GM18867 (cell line): ENCODE data around the gene EIF3A.
"Not testable (repeated sequence)": the region's sequence is repeated elsewhere in the genome, so short reads cannot be mapped to it uniquely, and the experiment has no call there.

Experiments
- ATAC-seq: cut with Tn5 transposase; IDR thresholded peaks from one replicate; pipeline ENCODE4 v1.9.1; 2021; ENCODE audit warnings: mild to moderate bottlenecking, moderate library complexity; ENCODE audit not compliant: unreplicated experiment

The EIF3A gene

DNA sequence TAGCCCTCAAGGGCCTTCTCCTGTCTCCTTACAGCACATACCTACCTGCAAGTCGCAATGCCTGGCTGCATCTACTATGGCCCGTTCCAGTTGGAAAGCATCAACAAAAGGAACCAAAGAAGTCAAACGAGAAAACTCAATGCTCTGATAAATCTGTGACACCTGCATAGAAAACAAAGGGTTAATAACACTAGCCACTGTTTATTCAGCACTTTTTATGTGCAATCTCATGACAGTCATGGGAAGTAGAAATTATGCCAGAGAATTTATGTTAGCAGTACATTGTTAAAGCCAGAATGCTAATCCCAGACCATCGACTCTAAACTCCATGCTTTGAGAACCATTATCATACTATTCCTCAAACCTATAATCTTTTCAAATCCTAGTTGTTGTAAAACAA lies 21.1 kb downstream of the EIF3A start:
- no peak for ATAC-seq

DNA sequence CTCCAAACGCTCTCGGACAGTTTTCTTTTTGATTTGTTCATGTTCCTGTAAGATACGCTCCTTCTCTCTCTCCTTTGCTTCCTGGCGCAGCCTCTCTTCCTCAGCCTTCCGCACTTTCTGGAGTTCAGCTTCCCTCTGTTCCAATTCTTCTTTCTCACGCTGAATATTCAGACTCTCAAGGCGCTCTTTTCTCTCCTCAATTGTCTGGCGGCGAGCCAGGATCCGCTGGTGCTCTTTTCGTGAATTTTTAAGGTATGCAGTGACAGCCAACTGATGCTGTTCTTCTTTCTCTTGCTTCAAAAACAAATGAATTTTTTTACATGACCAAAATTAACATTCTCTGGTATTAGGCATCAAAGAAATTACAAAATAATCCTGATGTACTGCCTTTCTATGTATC lies 22.6 kb downstream of the EIF3A start:
- ATAC-seq = no peak

DNA sequence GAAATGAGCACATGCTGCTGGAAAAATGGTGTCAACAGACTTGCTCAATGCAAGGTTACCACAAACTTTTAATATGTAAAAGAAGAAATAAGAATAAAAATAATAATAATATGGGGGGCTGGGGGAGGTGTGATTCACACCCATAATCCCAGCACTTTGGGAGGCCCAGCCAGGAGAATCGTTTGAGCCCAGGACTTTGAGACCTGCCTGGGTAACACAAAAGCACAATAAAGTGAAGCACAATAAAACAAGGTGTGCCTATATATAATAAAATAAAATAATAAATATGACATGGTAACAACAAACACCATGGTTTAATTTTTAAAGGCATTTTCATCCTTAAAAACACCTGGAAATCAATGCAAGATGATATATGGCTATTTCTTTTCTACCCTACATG lies 25.1 kb downstream of the EIF3A start:
- no peak for ATAC-seq

DNA sequence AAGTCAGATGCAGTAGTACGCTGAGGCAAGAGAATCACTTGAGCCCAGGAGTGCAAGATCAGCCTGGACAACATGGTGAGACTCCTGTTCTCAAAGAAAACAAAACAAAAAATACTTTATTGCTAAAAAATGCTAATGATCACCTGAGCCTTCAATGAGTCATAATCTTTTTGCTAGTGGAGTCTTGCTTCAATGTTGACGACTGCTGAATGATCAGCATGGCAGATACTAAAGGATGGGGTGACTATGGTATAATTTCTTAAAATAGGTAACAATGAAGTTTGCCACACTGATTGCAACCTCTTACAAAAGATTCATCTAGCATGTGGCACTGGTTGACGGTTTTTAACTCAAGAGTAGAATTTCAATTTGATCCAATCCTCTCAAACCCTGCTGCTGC lies 28.8 kb downstream of the EIF3A start:
- no peak for ATAC-seq

DNA sequence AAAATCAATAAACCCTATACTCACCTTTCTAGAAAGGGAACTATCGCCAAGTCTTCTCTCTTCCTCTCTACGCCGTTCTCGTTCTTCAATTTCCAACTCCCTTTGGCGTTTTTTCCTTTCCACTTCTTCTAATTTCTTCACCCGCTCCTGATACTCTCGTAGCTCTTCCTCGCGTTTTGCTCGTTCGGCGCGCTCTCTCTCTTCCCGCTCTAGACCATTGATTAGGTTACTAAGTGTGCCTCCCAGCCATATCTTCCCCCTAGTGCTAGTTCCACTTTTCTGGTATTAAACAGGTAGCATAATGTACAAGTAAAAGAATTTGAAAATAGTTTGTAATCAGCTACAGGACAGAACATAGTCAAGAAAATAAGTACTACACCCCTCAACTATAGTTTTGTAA lies 30.8 kb downstream of the EIF3A start:
- ATAC-seq = no peak

DNA sequence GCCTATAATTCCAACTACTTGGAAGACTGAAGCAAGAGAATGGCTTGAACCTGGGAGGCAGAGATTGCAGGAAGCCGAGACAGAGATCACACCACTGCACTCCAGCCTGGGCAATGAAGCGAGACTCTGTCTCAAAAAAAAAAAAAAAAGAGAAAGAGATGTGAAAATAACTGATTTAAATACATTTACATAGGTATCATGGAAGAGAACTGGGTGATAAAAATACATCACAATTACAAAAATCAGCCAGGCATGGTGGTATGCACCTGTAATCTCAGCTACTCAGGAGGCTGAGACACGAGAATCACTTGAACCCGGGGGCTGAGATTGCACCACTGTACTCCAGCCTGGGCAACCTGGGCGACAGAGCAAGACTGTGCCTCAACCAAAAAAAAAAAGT lies 31.3 kb downstream of the EIF3A start:
- ATAC-seq = no peak

DNA sequence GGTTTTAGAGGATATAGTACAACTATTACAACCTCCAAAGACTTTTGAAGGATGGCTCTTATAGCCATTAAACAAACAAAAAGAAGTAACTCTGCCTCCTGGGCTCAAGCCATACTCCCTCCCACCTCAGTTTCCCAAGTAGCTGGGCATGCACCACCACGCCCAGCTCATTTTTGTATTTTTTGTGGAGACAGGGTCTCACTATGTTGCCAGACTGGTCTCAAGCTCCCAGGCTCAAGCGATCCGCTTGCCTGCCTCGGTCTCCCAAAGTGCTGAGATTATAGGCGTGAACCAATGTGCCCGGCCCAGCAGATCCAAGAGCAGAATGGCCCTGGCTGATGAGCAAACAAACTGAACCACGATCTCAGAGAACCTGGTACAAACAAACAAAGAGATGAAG lies 35.1 kb downstream of the EIF3A start:
- ATAC-seq = no peak

DNA sequence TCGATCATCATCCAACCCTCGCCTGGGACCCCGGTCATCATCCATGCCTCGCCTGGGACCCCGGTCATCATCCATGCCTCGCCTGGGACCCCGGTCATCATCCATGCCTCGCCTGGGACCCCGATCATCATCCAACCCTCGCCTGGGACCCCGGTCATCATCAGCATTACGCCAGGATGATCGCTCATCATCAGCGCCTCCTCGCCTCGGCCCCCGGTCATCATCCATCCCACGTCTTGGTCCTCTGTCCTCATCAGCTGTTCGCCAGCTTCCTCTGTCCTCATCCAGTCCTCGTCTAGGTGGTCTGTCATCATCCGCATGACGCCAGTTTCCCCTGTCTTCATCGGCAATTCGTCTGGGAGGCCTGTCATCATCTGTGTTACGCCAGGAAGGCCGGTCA lies 38.4 kb downstream of the EIF3A start:
- no peak for ATAC-seq

DNA sequence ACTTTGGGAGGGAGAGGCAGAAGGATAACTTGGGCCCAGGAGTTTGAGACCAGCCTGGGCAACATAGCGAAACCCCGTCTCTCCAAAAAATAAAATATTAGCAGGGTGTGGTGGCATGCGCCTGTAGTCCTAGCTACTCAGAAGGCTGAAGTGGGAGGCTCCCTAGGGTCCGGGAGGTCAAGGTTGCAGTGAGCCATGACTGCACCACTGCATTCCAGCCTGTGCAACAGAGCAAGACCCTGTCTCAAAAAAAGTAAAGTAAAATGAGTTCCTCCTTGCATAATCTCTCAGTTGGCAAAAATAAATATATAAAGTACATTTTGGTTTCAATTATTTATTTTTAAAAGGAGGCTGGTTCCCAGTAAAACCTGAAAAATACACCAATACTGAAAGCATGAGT lies 39.3 kb downstream of the EIF3A start:
- no peak for ATAC-seq

DNA sequence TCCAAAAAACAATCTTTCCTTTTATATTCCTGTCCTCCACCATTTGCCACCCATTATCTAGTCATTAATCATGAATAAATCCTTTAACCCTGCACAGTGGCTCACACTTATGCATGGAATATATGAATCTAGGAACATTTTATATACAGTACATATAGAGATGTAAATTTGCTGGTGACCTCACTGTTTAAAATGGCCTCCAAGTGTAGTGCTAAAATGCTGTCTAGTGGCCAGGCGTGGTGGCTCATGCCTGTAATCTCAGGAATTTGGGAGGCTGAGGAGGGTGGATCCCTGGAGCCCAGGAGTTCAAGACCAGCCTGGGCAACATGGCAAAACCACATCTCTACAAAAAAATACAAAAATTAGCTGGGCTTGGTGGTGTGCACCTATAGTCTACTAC lies 41.5 kb downstream of the EIF3A start:
- no peak for ATAC-seq

DNA sequence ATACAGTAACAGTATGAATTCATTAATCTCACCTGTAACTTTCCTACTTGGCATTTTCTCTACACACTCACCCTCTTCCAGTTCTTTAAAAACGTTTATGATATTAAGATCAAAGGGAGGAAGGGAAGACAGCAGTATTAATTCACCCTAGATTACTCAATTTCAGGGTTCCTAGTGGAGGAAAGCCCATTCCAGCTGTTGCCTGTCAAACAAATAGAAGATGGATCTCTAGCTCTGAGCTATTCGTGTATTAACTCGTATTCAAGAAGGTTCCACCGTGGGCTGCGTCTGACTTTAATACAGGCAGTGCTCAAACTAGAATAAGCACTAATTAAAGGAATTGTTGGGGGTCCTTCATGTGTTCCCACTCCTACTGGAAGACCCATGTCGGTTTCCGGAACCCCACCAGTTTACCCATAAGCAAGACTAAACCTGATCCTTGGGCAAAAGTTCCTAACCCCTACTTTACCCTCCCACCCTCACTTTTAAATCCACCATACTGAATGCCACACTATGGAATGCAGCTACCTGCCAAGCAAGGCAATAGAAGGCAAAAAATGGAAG lies 49.0 kb downstream of the EIF3A start:
- ATAC-seq = no peak

DNA sequence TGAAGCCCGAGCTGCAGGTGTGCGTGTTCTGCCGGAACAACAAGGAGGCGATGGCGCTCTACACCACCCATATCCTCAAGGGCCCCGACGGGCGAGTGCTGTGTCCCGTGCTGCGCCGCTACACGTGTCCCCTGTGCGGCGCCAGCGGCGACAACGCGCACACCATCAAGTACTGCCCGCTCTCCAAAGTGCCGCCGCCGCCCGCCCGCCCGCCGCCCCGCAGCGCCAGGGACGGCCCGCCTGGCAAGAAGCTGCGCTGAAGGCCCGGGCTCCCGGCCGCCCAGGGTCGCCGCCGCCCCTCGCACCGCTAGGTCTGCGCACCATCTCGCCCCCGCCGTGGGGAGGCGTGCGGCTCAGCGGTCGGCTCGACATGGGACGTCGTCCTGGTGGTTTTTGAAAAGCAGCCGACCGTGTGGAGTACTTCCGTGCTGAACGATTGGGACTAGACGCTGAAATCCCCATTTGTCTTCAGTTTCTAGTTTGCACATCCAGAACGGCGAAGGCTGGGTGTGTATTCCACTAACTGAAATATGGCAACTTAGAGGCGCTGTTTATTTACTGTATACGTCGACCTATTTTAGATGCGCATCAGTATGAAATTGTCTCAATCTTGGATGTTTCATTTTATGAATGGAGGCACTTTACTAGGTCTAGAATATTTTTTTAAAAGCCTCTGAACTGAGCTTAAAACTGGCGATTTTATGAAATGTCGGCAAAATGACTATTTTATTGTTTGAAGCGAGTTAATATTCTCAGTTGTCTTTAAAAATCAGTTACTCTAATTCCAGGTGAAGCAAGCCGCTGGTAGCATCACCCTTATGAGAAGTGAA lies 50.0 kb downstream of the EIF3A start:
- peak; percentile 44 for ATAC-seq

DNA sequence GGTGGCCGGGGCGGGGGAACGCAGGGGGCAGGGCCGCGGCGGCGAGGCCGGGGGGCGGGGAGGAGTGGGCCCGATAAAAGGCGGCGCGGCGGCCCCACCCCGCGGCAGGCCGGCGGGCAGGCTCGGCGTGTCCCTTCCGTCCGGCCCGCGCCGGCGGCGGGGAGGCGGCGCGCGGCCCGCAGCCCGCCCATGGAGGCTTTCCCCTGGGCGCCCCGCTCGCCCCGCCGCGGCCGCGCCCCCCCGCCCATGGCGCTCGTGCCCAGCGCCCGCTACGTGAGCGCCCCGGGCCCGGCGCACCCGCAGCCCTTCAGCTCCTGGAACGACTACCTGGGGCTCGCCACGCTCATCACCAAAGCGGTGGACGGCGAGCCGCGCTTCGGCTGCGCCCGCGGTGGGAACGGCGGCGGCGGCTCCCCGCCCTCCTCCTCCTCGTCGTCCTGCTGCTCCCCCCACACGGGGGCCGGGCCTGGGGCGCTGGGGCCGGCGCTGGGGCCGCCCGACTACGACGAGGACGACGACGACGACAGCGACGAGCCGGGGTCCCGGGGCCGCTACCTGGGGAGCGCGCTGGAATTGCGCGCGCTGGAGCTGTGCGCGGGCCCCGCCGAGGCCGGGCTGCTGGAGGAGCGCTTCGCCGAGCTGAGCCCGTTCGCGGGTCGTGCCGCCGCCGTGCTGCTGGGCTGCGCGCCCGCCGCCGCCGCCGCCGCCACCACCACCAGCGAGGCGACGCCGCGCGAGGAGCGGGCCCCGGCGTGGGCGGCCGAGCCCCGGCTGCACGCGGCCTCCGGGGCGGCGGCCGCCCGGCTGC lies 50.8 kb downstream of the EIF3A start, which contains the start of gene NANOS1:
NANOS1 (plus strand) TSS at position 102 of the 808 bp plus-strand sequence; CDS start at position 190, 88 bp downstream.
- ATAC-seq = peak; percentile 18

DNA sequence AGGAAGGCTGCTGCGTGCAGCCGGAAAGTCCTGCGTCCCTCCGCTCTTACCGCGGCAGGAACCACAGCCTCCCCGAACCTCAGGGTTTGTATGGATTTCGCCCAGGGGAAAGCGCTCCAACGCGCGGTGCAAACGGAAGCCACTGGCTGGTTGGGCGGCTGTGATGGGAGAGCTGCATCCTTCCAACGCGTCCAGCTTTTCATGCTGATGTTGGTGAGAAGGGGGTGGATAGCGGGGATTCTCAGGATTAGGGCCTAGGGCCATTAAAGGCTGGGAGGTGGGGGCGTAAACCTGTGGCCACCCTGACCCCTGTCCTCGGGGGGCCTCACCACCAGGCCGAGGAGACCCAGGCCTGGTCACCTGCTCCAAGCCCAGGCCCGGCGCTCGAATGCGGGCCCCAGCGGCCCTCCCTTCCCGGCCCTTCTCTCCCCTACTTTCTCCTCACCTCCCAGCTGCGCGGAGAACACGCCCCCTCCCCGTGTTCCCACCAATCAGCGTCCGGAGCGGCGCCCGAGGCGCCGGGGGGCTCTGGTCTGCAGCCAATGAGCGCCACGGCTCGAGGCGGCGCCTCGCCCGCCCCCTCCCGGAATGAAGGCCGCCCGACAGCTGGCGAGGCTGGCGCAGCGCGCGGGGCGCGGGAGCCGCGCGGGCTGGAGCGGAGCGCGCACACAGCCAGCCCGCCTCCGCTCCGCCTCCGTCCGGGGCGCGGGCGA lies 51.6 kb downstream of the EIF3A start:
- ATAC-seq = peak; percentile 70

DNA sequence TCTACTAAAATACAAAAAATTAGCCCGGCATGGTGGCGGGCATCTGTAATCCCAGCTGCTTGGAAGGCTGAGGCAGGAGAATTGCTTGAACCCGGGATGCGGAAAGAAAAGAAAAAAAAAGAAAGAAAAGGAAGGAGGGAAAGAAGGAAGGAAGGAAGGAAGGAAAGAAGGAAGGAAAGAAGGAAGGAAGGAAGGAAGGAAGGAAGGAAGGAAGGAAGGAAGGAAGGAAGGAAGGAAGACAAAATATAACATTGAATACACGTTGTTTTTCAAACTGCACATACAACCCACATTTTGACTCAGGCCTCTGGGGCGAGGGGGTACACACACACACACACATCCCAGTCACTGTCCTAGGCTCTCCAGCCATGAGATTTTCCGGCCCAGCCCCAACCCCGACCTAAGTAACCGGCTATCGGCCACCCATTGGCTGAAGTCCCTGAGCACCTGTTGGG lies 52.1 kb downstream of the EIF3A start:
- not testable (repeated sequence) for ATAC-seq

DNA sequence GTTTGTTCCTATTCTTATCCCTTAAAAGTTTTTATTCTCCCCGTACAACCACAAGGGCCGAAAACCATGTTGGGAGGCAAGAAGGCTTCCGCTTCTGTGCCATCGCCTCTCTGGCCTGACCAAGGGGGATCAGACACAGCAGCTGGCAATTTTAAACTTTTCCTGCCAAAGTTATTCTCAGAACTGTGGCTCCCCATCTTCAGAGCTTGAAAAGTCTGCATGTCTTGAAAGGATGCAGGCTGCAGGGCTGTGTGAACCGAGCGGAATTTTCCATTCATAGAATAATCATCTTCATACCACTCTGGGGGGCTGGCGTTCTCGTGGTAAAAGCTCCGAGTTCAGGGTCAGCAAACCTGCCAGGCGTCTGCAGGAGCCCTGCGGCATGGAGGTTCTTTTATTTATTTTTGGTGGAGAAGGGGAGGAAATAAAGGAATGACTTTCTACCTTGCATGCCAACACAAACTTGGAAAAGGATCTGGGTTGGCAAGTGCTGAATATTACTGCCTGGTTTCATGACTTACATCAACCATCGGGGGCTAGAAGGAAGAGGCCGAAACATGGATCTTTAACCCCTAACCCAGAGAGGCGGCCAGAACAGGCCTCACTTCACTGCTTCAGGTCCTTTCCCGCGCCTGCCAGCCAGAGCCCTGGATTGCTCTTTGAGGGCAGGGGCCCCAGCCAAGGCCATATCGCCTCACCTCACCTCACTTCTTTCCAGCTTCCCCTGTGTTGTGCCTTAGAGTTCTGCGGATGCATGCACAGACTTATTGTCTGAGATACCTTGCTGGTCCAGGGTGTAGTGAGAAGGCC lies 54.1 kb downstream of the EIF3A start:
- no peak for ATAC-seq

DNA sequence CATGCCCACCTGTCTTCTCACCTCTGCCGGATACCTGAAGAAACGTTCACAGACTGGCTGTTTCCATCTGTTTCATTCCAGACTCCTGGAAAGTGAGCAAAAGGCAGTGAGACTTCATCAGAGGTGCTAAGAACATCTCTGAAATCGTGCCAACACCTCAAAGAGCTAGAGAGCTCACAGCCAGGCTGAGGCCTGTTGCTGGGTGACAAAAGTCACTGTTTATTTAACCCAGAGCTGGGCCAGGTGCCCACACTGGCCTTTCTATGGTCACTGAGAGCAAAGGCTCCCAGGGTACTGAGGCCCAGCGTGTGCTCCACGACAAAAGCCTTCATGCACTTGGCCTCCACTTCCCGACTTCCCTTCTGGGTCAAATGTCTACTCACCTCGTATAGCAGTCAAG lies 54.8 kb downstream of the EIF3A start:
- no peak for ATAC-seq

DNA sequence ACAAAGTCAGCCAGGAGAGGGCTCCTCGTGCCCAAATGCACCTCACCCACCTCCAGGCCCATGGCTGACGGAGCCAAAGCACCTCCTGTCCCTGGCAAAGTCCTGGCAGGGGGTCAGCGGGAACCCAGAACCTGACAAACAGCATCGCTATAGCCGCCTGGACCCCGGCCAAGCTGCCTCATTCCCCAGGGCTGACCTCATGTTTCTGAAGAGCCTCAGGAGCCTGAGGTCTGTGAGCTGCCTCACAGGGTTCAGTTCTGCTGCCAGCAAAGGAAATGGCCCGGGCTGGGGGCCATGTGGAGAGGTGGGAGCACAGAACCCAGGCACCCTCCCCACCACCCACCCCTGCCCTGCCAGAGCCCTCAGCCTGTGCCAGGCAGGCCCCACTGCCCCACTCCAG lies 55.3 kb downstream of the EIF3A start:
- no peak for ATAC-seq

DNA sequence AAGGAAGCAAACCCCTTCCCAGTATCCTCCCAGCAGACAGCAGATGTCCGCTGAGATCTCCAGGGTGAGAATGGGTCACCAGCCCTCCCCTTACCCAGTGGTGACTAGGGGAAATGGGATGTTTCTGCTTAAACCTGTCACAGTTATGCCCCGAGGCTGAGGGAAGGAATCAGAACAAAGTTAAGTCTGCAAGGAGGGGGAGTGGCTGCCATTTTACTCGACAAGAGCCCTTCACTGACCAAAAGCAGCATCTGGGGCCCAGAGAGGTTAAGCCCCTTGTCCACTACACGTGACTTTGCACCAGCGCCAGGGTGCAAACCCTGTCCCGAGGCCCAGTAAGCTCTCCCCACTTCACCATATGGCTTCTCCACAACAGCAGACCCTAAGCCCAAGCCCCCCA lies 55.7 kb downstream of the EIF3A start:
- ATAC-seq = no peak

DNA sequence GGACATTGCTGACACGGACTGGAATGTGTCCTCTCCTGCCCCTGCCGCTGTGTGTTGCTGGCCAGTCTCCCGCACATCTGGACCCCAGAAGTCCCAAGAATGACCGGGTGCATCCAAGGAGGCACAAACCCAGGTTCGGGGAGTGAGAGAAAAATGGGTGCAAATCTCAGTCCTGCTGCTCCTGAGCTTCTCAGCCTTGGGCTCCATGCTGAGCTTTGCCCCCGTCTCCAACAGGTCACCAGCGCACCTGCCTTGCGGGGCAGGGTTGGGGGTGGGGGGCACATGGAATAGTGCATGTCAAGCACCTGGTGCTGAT lies 57.1 kb downstream of the EIF3A start:
- ATAC-seq = no peak
